Panc1 (cell line): ENCODE results near the gene FZR1.

Source experiments
- POLR2AphosphoS5 ChIP-seq: IDR thresholded peaks from 2 replicates; pipeline ENCODE4 v1.6.1; 2012; ENCODE audit warnings: mild to moderate bottlenecking, low read depth, low read length, moderate library complexity
- TCF7L2 ChIP-seq: IDR thresholded peaks from 2 replicates; pipeline ENCODE4 v1.6.1; 2011; ENCODE audit warnings: mild to moderate bottlenecking, low read depth, low read length, inconsistent platforms
- TF ChIP-seq, protein P1 (sequence below), 2 experiments: IDR thresholded peaks; 2 replicates each; pipeline ENCODE4 v1.6.1; 2011 to 2012; ENCODE audit warnings: low read depth in 2 of 2, control low read depth in 1 of 2, low read length in 1 of 2, mild to moderate bottlenecking in 1 of 2, moderate library complexity in 1 of 2; ENCODE audit not compliant: insufficient read depth in 1 of 2
- TF ChIP-seq, protein P2 (sequence below): fragments of 450-650 bp; IDR thresholded peaks from 2 replicates; pipeline ENCODE4 v1.5.1; 2017; ENCODE audit warnings: mild to moderate bottlenecking

DNA sequence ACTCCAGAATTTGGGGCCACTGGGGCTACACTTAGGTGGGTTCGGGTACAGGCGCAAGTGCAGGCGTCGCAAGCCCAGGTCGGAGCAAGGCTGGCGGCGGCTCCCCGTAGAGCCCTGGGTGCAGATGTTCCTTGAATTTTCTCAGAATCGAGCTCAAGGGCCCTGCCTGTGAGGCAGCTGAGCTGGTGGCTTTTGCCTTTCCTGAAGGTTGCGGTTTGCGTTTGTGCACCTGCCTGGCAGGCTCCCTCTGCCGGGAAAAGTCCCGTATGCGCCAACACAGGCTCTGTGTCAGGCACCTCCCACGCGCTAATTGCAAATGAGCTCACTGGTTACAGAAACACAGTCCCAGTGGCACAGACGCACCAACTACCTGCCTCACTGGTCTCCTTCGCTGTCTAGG lies 11.6 kb upstream of the FZR1 start:
- TF ChIP-seq, protein P1, sequence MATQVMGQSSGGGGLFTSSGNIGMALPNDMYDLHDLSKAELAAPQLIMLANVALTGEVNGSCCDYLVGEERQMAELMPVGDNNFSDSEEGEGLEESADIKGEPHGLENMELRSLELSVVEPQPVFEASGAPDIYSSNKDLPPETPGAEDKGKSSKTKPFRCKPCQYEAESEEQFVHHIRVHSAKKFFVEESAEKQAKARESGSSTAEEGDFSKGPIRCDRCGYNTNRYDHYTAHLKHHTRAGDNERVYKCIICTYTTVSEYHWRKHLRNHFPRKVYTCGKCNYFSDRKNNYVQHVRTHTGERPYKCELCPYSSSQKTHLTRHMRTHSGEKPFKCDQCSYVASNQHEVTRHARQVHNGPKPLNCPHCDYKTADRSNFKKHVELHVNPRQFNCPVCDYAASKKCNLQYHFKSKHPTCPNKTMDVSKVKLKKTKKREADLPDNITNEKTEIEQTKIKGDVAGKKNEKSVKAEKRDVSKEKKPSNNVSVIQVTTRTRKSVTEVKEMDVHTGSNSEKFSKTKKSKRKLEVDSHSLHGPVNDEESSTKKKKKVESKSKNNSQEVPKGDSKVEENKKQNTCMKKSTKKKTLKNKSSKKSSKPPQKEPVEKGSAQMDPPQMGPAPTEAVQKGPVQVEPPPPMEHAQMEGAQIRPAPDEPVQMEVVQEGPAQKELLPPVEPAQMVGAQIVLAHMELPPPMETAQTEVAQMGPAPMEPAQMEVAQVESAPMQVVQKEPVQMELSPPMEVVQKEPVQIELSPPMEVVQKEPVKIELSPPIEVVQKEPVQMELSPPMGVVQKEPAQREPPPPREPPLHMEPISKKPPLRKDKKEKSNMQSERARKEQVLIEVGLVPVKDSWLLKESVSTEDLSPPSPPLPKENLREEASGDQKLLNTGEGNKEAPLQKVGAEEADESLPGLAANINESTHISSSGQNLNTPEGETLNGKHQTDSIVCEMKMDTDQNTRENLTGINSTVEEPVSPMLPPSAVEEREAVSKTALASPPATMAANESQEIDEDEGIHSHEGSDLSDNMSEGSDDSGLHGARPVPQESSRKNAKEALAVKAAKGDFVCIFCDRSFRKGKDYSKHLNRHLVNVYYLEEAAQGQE (IDR thresholded peaks at IDR 0.05; ENCODE audit: insufficient read depth in 1 of 2, low read depth in 2 of 2, low read length in 1 of 2): no peak
- TF ChIP-seq, protein P2, sequence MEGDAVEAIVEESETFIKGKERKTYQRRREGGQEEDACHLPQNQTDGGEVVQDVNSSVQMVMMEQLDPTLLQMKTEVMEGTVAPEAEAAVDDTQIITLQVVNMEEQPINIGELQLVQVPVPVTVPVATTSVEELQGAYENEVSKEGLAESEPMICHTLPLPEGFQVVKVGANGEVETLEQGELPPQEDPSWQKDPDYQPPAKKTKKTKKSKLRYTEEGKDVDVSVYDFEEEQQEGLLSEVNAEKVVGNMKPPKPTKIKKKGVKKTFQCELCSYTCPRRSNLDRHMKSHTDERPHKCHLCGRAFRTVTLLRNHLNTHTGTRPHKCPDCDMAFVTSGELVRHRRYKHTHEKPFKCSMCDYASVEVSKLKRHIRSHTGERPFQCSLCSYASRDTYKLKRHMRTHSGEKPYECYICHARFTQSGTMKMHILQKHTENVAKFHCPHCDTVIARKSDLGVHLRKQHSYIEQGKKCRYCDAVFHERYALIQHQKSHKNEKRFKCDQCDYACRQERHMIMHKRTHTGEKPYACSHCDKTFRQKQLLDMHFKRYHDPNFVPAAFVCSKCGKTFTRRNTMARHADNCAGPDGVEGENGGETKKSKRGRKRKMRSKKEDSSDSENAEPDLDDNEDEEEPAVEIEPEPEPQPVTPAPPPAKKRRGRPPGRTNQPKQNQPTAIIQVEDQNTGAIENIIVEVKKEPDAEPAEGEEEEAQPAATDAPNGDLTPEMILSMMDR: no peak
- no peak for TF ChIP-seq POLR2AphosphoS5
- no peak for TF ChIP-seq TCF7L2
